GM10248 (cell line): ENCODE measurements around the gene PPP1R12A.
A peak's percentile ranks its signal among the peaks of the same experiment; 100 is the strongest.
"Not testable (repeated sequence)": the region's sequence is repeated elsewhere in the genome, so short reads cannot be mapped to it uniquely, and the experiment has no call there.

ENCODE experiments used
- CTCF ChIA-PET: fragments of 300-600 bp; sonication (Branson Sonifier 250); formaldehyde crosslinking; extraction: SDS; loops from one replicate; lab custom pipeline; 2021; ENCODE audit warnings: antibody characterized with exemption; lab: Yijun Ruan, JAX
- POLR2A ChIA-PET: fragments of 350-650 bp; sonication (Branson Sonifier 250); formaldehyde crosslinking; extraction: SDS; loops from one replicate; lab custom pipeline; 2020; ENCODE audit warnings: antibody characterized with exemption; lab: Yijun Ruan, JAX
- DNase-seq: peaks from one replicate; pipeline ENCODE4 v3.0.0; 2012; ENCODE audit errors: extremely low spot score
- CTCF ChIP-seq: IDR thresholded peaks from 2 replicates; pipeline ENCODE4 v1.5.1; 2012; ENCODE audit warnings: mild to moderate bottlenecking, low read depth; ENCODE audit errors: extremely low read depth, missing control alignments, control extremely low read depth

The PPP1R12A gene

GRCh38 chr12:79935021-79935623 lies at the start of gene PPP1R12A:
Gene PPP1R12A, minus strand, starts transcription at chr12:79935097. Its CDS starts 166 bp downstream, at chr12:79934931.
- CTCF ChIA-PET, result interaction anchor here (1.0 to 1.5 kb wide), 2 partner anchors 10 to 12 kb away, joined by 4 read pairs; no protein-coding TSS in a partner anchor
- peak; percentile 93 for DNase-seq
- TF ChIP-seq CTCF, result no peak
- POLR2A ChIA-PET, result no interaction called here

- CTCF ChIA-PET, result interaction anchor here (1.2 kb wide), 1 partner anchor 10 kb away, joined by 3 read pairs; no protein-coding TSS in a partner anchor
- no peak for TF ChIP-seq CTCF
- DNase-seq, result no peak
- POLR2A ChIA-PET, result no interaction called here
Observed at GRCh38 chr12:79983986-79984620, 49.2 kb upstream of the PPP1R12A start.

GRCh38 chr12:79983492-79983891 lies 48.6 kb upstream of the PPP1R12A start:
- POLR2A ChIA-PET, result no interaction called here
- no peak for TF ChIP-seq CTCF
- CTCF ChIA-PET, result interaction anchor here (1.2 to 1.7 kb wide), 2 partner anchors 8 to 9 kb away, joined by 3 read pairs; no protein-coding TSS in a partner anchor
- no peak for DNase-seq

GRCh38 chr12:79982086-79983062 lies 47.5 kb upstream of the PPP1R12A start:
- DNase-seq, result no peak
- CTCF ChIA-PET, result interaction anchor here (0.9 to 1.7 kb wide), 2 partner anchors 8 to 9 kb away, joined by 3 read pairs; no protein-coding TSS in a partner anchor
- POLR2A ChIA-PET, result no interaction called here
- TF ChIP-seq CTCF, result no peak

GRCh38 chr12:79978692-79979091 lies 43.8 kb upstream of the PPP1R12A start:
- ChIA-PET CTCF (no interaction called here), POLR2A (no interaction called here)
- TF ChIP-seq CTCF, result no peak

GRCh38 chr12:79977856-79978460 lies 43.1 kb upstream of the PPP1R12A start:
- CTCF ChIA-PET, POLR2A ChIA-PET, DNase-seq: not testable (repeated sequence)

More at GRCh38 chr12:79978692-79979091, 43.8 kb upstream of the PPP1R12A start:
- no peak for DNase-seq
